Uterus (tissue), 4 donors: ENCODE data around the gene TOR1AIP1. TPM values are rescaled to one million over a fixed set of nuclear protein-coding genes. Genes with fewer than 3 reads are reported as not detected.

Source experiments
- DNase-seq, 2 donors: peaks; one replicate each; pipeline ENCODE4 v3.0.0-alpha.2; 2019 to 2020
- H3K27ac ChIP-seq, 2 donors: fragments of 200-600 bp; sonication (generic); 1 replicate in 1 of 2; 2 replicates in 1 of 2; pipeline ENCODE4 v1.5.1; 2016 to 2018
- H3K27me3 ChIP-seq, 2 donors: fragments of 200-600 bp; sonication (generic); one replicate each; pipeline ENCODE4 v1.5.1; 2018 to 2019; ENCODE audit warnings: control low read depth in 1 of 2
- H3K36me3 ChIP-seq, 2 donors: fragments of 200-600 bp; sonication (generic); one replicate each; pipeline ENCODE4 v1.5.1; 2019; ENCODE audit warnings: control low read depth in 1 of 2
- H3K4me1 ChIP-seq, 2 donors: fragments of 200-600 bp; sonication (generic); one replicate each; pipeline ENCODE4 v1.5.1; 2018 to 2019; ENCODE audit warnings: control low read depth in 1 of 2
- H3K4me3 ChIP-seq, 2 donors: fragments of 200-600 bp; sonication (generic); 1 replicate in 1 of 2; 2 replicates in 1 of 2; pipeline ENCODE4 v1.5.1; 2018 to 2019; ENCODE audit warnings: mild to moderate bottlenecking in 1 of 2
- H3K9me3 ChIP-seq, 2 donors: fragments of 200-600 bp; sonication (generic); one replicate each; pipeline ENCODE4 v1.5.1; 2019; ENCODE audit warnings: control low read depth in 1 of 2
- CTCF ChIP-seq, 4 experiments: fragments of 200-600 bp in 2 of 4; fragments of 450-650 bp in 2 of 4; sonication (generic) in 2 of 4; IDR thresholded peaks; one replicate each; pipeline ENCODE4 v1.5.1; 2016 to 2019; ENCODE audit warnings: antibody characterized with exemption in 4 of 4, mild to moderate bottlenecking in 2 of 4, moderate library complexity in 1 of 4
- POLR2A ChIP-seq, 2 donors: fragments of 450-650 bp; IDR thresholded peaks; one replicate each; pipeline ENCODE4 v1.6.1; 2016; ENCODE audit warnings: antibody characterized with exemption in 2 of 2, mild to moderate bottlenecking in 1 of 2, moderate library complexity in 1 of 2
- intact Hi-C: fragments of 100-400 bp; cut with DNase I; formaldehyde crosslinking; loops from one replicate; pipeline ENCODE4 v1.15.1; 2023; ENCODE audit warnings: low total_unique reads
- total RNA-seq, 4 donors: library from RNA; depleted of rRNA in 3 of 4; stranded (reverse); fragments of >200 nt in 3 of 4; gene quantifications; one replicate each; pipeline versions ENCODE4 v1.1.0 to v1.2.4, GENCODE V29; 2014 to 2023
- donor health status: DM: yes; HTN: yes; CAD: no.

The TOR1AIP1 gene
- total RNA-seq, 4 donors from 2014 or later, result 56.9 to 90.8 (median 72.0) TPM

- DNase-seq, result no peak
- H3K9me3 ChIP-seq, result no peaks in the 10 kb centered on the region
- H3K4me1 ChIP-seq, result peaks cover 0 to 3% of the 10 kb centered on the region in 2 donors
- H3K36me3 ChIP-seq, result no peaks in the 10 kb centered on the region
- TF ChIP-seq CTCF (IDR thresholded peaks at IDR 0.05) (no peak), POLR2A (IDR thresholded peaks at IDR 0.05) (no peak)
- H3K4me3 ChIP-seq, result peak overlapping the region in 1 of 2 donors; percentile 81
- no peaks in the 10 kb centered on the region for H3K27me3 ChIP-seq
- intact Hi-C loops, result no loop called here
- H3K27ac ChIP-seq, result peak overlapping the region in 1 of 2 donors; percentile 10
Observed at GRCh38 chr1:179875596-179876299, 6.3 kb upstream of the TOR1AIP1 start.

GRCh38 chr1:179876300-179876715 is 5.8 kb upstream of the TOR1AIP1 start:
- Histone ChIP-seq H3K9me3 (no peaks in the 10 kb centered on the region), H3K27ac (peak overlapping the region; percentile 69 to 79), H3K4me1 (peaks cover 0 to 5% of the 10 kb centered on the region in 2 donors), H3K36me3 (no peaks in the 10 kb centered on the region), H3K4me3 (peak overlapping the region in 1 of 2 donors; percentile 81), H3K27me3 (no peaks in the 10 kb centered on the region)
- intact Hi-C loops, result no loop called here
- DNase-seq, result no peak
- TF ChIP-seq CTCF (IDR thresholded peaks at IDR 0.05) (no peak), POLR2A (IDR thresholded peaks at IDR 0.05) (no peak)

- Histone ChIP-seq H3K27ac (peak within 1 kb of the TSS; percentile 69 to 79), H3K9me3 (no peaks in the 10 kb centered on the region), H3K4me3 (peak within 1 kb of the TSS; percentile 76 to 81), H3K27me3 (no peaks in the 10 kb centered on the region), H3K36me3 (no peaks in the 10 kb centered on the region), H3K4me1 (peaks cover 0 to 5% of the 10 kb centered on the region in 2 donors)
- DNase-seq, result peak; percentile 87 to 90
- peak in 3 of 4 experiments; percentile 14 to 19 (median 17) for TF ChIP-seq CTCF (IDR thresholded peaks at IDR 0.05)
- peak; percentile 93 to 97 for TF ChIP-seq POLR2A (IDR thresholded peaks at IDR 0.05)
- intact Hi-C loops, result no loop called here
Observed at GRCh38 chr1:179877586-179878265, 4.4 kb upstream of the TOR1AIP1 start, which contains the start of gene TOR1AIP2. Gene TOR1AIP2, minus strand, starts transcription at chr1:179877803. Its CDS starts 25,138 bp downstream, at chr1:179852665.

GRCh38 chr1:179879797-179880196 is 2.3 kb upstream of the TOR1AIP1 start:
- H3K4me3 ChIP-seq, result no peak overlapping the region
- H3K4me1 ChIP-seq, result peaks cover 0 to 5% of the 10 kb centered on the region in 2 donors
- H3K27me3 ChIP-seq, result no peaks in the 10 kb centered on the region
- no peak for TF ChIP-seq POLR2A (IDR thresholded peaks at IDR 0.05)
- TF ChIP-seq CTCF (IDR thresholded peaks at IDR 0.05), result no peak
- no peak overlapping the region for H3K27ac ChIP-seq
- intact Hi-C loops, result no loop called here
- DNase-seq, result no peak
- H3K36me3 ChIP-seq, result no peaks in the 10 kb centered on the region
- no peaks in the 10 kb centered on the region for H3K9me3 ChIP-seq
